Activated naive CD4-positive, alpha-beta T cell treated with anti-CD3 and anti-CD28 coated beads, Interleukin-2, amount 10 ng/mL, durations not matched to agents 7 days and 5 days (primary cell): ENCODE measurements around the gene ZNF724.
A peak's percentile ranks its signal among the peaks of the same experiment; 100 is the strongest.
"Not testable (repeated sequence)": the region's sequence is repeated elsewhere in the genome, so short reads cannot be mapped to it uniquely, and the experiment has no call there.

Experiments used
- CTCF ChIA-PET: fragments of 350-600 bp; sonication (Branson Sonifier 250); formaldehyde crosslinking; loops from one replicate; lab custom pipeline; 2021; ENCODE audit warnings: antibody characterized with exemption; lab: Charles Lee
- DNase-seq: peaks from one replicate; pipeline ENCODE4 v3.0.0-alpha.2; 2020
- H3K27ac Mint-ChIP-seq: one replicate; pipeline ENCODE4 v1.8.0; 2021; ENCODE audit warnings: mild to moderate bottlenecking, moderate library complexity, mixed read lengths
- H3K27me3 Mint-ChIP-seq: one replicate; pipeline ENCODE4 v1.8.0; 2021; ENCODE audit warnings: mild to moderate bottlenecking, mixed read lengths
- H3K36me3 Mint-ChIP-seq: one replicate; pipeline ENCODE4 v1.8.0; 2021; ENCODE audit warnings: mixed read lengths
- H3K4me1 Mint-ChIP-seq: one replicate; pipeline ENCODE4 v1.8.0; 2021; ENCODE audit warnings: mixed read lengths
- H3K4me3 Mint-ChIP-seq: one replicate; pipeline ENCODE4 v1.8.0; 2021; ENCODE audit warnings: mild to moderate bottlenecking, moderate library complexity, mixed read lengths
- H3K9me3 Mint-ChIP-seq: one replicate; pipeline ENCODE4 v1.8.0; 2021; ENCODE audit warnings: mixed read lengths

The ZNF724 gene

DNA sequence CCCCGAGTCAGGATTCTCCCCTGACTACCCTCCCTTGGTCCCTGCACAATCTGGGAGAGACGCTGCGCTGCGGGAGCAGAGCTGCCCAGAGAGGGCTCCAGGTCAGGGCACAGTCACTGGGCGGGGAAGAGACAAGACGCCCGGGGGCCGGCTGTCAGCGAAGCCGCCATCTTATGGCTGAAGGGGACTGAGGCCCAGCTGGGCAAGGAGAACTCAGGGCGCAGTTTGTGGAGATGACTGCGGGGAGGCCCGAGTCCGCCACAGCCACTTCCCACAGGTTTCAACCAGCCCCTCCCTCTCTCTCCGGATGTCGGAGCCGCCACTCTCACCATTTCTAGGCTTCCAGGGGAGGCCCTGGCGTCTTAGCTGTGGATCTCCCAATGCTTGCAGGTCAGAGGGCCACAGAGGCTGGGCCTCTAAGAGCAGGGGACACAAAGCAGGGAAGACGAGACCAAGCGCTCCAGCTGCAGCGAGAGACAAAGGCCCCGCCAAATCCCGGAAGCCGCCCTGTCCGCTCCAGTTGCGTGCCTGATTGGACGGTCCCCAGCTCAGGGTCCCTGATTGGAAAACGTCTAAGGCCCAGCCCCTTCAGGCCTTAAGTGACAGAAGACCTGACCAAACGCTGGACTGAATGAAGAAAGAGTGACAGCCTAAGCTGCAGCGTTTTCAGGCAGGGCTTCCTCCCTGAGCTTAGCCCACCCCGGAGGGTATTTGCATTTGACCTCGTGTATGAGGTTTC is at the start of gene ZNF724:
TSS of gene ZNF724 (minus strand) at position 484 of the 739 bp plus-strand sequence. CDS start at position 332, 152 bp downstream.
- Mint-ChIP-seq H3K36me3 (peaks cover 41% of the 10 kb centered on the region), H3K4me3 (peak within 1 kb of the TSS; percentile 96), H3K27ac (peak within 1 kb of the TSS; percentile 98), H3K4me1 (peaks cover 19% of the 10 kb centered on the region), H3K9me3 (peaks cover 18% of the 10 kb centered on the region), H3K27me3 (no peaks in the 10 kb centered on the region)
- peak; percentile 95 for DNase-seq
- CTCF ChIA-PET: no interaction called here

DNA sequence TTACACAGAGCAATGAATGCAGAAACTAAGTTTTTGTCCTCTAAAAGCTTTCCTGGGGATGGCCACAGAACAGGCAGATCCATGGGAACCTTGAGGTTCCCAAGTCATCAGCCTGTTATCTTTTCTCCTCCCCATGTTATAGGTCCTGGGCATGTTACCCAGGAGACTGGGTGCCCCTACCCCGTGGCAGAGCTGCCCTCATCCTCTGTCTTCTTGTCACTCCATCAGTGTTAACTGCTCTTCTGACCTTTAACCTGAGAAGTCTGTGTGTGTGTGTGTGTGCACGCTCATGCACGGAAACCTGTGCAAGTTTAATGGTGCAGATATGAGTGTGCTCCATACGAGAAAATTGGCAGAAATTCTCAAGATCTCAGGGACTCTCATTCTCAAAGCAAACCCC is 43.9 kb upstream of the ZNF724 start:
- Mint-ChIP-seq H3K27ac (no peak overlapping the region), H3K36me3 (no peaks in the 10 kb centered on the region), H3K9me3 (peaks cover 22% of the 10 kb centered on the region), H3K27me3 (no peaks in the 10 kb centered on the region), H3K4me3 (no peak overlapping the region), H3K4me1 (no peaks in the 10 kb centered on the region)
- CTCF ChIA-PET: no interaction called here
- DNase-seq: no peak

DNA sequence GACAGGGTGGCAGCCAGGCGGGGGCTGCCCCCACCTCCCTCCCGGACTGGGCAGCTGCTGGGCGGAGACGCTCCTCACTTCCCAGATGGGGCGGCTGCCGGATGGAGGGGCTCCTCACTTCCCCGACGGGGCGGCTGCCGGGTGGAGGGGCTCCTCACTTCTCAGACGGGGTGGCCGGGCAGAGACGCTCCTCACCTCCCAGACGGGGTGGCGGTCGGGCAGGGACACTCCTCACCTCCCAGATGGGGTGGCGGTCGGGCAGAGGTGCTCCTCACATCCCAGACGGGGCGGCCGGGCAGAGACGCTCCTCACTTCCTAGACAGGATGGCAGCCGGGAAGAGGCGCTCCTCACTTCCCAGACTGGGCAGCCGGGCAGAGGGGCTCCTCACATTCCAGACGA is 39.8 kb upstream of the ZNF724 start:
- DNase-seq, H3K36me3 Mint-ChIP-seq, CTCF ChIA-PET, H3K27ac Mint-ChIP-seq, H3K4me3 Mint-ChIP-seq, H3K4me1 Mint-ChIP-seq, H3K27me3 Mint-ChIP-seq: not testable (repeated sequence)
- H3K9me3 Mint-ChIP-seq: peaks cover 16% of the 10 kb centered on the region

DNA sequence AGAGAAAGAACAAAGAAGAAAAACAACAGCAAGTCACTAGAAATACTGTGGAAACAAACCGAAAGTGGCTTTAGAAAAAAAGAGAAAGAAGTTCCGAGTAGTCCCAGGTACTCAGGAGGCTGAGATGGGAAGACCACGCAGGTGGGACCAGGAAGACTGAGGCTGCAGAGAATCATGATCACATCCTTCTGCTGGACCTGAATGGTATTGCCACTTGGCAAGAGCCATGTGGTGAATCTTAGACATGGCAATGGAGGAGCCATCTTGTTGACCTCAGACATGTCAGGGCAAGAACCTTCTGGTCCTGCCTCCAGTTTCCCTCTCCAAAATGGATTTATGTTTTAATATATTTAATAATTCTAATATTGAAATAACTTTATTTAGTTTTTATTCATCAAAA is 37.4 kb upstream of the ZNF724 start:
- peaks cover 2% of the 10 kb centered on the region for H3K36me3 Mint-ChIP-seq
- H3K27me3 Mint-ChIP-seq: no peaks in the 10 kb centered on the region
- peaks cover 27% of the 10 kb centered on the region for H3K9me3 Mint-ChIP-seq
- CTCF ChIA-PET: no interaction called here
- H3K27ac Mint-ChIP-seq: no peak overlapping the region
- no peak overlapping the region for H3K4me3 Mint-ChIP-seq
- H3K4me1 Mint-ChIP-seq: peaks cover 7% of the 10 kb centered on the region
- no peak for DNase-seq

DNA sequence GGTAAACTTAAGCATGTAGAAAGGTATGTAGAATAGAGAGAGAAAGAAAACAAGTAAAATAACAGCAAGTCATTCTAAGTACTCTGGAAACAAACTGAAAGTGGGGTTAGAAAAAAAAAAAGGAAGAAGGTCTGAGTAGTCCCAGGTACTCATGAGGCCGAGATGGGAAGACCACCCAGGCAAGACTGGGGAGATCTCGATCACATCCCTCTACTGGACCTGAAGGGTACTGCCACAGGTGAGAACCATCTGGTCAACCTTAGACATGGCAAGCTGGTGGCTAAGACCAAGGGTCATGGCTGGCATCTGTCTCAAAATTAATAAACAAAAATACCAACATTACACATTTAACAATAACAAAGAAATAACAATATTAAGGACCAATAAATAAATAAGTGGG is 36.3 kb upstream of the ZNF724 start:
- Mint-ChIP-seq H3K36me3 (peaks cover 2% of the 10 kb centered on the region), H3K27me3 (no peaks in the 10 kb centered on the region), H3K9me3 (peaks cover 26% of the 10 kb centered on the region), H3K4me3 (no peak overlapping the region), H3K27ac (no peak overlapping the region), H3K4me1 (peaks cover 8% of the 10 kb centered on the region)
- CTCF ChIA-PET: no interaction called here
- no peak for DNase-seq

DNA sequence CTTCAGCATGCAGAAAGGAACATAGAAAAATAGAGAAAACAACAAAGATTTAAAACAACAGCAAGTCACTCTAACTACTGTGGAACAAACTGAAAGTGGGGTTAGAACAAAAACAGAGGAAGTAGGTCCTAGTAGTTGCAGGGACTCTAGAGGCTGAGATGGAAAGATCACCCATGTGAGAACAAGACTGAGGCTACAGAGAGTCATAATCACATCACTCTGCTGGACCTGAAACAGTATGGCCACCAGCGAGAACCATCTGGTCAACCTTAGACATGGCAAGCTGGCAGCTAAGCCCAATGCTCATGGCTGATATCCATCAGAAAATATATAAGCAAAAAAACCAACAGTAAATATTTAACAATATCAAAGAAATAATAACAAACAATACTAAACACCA is 35.8 kb upstream of the ZNF724 start:
- Mint-ChIP-seq H3K4me1 (peaks cover 8% of the 10 kb centered on the region), H3K36me3 (peaks cover 2% of the 10 kb centered on the region), H3K27ac (no peak overlapping the region), H3K4me3 (no peak overlapping the region), H3K9me3 (peaks cover 28% of the 10 kb centered on the region), H3K27me3 (no peaks in the 10 kb centered on the region)
- no peak for DNase-seq
- CTCF ChIA-PET: no interaction called here

DNA sequence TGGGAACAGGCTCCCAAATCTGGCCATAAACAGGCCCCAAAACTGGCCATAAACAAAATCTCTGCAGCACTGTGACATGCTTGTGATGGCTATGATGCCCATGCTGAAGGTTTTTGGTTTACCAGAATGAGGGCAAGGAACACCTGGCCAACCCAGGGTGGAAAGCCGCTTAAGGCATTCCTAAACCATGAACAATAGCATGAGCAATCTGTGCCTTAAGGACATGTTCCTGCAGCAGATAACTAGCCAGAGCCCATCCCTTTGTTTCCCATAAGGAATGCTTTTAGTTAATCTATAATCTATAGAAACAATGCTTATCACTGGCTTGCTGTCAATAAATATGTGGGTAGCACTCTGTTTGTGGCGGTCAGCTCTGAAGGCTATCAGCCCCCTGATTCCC is 35.1 kb upstream of the ZNF724 start:
- CTCF ChIA-PET, DNase-seq, H3K4me3 Mint-ChIP-seq, H3K36me3 Mint-ChIP-seq, H3K27ac Mint-ChIP-seq, H3K27me3 Mint-ChIP-seq, H3K4me1 Mint-ChIP-seq: not testable (repeated sequence)
- H3K9me3 Mint-ChIP-seq: peaks cover 28% of the 10 kb centered on the region

DNA sequence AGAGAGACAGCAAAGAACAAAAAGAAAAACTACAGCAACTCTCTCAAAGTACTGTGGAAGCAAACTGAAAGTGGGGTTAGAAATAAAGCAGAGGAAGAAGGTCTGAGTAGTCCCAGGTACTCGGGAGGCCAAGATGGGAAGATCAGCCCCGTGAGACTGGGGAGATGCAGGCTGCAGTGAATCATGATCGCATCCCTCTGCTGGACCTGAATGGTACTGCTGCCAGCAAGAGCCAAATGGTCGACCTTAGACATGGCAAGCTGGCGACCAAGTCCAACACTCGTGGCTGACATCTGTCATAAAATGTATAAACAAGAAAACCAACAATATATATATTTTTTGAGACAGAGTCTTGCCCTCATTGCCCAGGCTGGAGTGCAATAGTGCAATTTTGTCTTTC is 33.7 kb upstream of the ZNF724 start:
- Mint-ChIP-seq H3K4me1 (peaks cover 8% of the 10 kb centered on the region), H3K9me3 (peaks cover 28% of the 10 kb centered on the region), H3K4me3 (no peak overlapping the region), H3K27me3 (no peaks in the 10 kb centered on the region), H3K27ac (no peak overlapping the region), H3K36me3 (peaks cover 2% of the 10 kb centered on the region)
- peak; percentile 71 for DNase-seq
- CTCF ChIA-PET: no interaction called here

DNA sequence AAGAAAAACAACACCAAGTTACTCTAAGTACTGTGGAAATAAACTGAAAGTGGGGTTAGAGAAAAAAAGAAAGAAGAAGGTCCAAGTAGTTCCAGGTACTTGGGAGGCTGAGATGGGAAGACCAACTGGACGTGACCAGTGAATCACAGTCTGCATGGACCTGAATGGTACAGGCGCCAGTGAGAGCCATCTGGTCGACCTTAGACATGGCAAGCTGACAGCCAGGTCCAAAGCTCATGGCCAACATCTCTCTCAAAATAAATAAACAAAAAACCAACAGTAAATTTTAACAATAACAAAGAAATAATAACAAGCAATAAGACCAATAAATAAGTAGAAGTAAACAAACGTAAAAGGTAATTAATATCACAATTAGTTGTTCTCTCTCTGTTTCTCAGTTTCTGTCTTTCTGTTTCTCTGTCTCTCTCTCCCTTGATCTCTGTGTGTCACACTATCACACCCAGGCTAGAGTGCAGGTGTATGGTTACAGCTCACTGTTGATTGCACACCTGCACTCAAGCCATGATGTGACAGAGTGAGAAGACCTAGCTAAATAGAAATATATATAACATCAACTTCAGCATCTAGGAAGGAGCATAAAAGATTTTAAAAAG is 31.6 kb upstream of the ZNF724 start:
- Mint-ChIP-seq H3K27ac (no peak overlapping the region), H3K4me3 (no peak overlapping the region), H3K36me3 (peaks cover 2% of the 10 kb centered on the region), H3K9me3 (peaks cover 30% of the 10 kb centered on the region), H3K4me1 (peaks cover 8% of the 10 kb centered on the region), H3K27me3 (no peaks in the 10 kb centered on the region)
- no peak for DNase-seq
- CTCF ChIA-PET: no interaction called here

DNA sequence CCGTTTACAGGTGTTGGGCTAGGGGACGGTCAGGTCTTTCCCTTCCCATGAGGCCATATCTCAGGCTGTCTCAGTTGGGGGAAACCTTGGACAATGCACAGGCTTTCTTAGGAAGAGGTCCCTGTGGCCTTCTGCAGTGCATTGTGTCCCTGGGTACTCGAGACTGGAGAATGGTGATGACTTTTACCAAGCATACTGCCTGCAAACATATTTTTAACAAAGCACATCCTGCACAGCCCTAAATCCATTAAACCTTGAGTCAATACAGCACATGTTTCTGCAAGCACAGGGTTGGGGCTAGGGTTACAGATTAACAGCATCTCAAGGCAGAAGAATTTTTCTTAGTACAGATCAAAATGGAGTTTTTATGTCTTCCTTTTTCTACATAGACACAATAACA is 27.9 kb upstream of the ZNF724 start:
- H3K4me3 Mint-ChIP-seq, CTCF ChIA-PET, H3K36me3 Mint-ChIP-seq, DNase-seq, H3K27ac Mint-ChIP-seq, H3K27me3 Mint-ChIP-seq: not testable (repeated sequence)
- Mint-ChIP-seq H3K9me3 (peaks cover 24% of the 10 kb centered on the region), H3K4me1 (peaks cover 16% of the 10 kb centered on the region)

DNA sequence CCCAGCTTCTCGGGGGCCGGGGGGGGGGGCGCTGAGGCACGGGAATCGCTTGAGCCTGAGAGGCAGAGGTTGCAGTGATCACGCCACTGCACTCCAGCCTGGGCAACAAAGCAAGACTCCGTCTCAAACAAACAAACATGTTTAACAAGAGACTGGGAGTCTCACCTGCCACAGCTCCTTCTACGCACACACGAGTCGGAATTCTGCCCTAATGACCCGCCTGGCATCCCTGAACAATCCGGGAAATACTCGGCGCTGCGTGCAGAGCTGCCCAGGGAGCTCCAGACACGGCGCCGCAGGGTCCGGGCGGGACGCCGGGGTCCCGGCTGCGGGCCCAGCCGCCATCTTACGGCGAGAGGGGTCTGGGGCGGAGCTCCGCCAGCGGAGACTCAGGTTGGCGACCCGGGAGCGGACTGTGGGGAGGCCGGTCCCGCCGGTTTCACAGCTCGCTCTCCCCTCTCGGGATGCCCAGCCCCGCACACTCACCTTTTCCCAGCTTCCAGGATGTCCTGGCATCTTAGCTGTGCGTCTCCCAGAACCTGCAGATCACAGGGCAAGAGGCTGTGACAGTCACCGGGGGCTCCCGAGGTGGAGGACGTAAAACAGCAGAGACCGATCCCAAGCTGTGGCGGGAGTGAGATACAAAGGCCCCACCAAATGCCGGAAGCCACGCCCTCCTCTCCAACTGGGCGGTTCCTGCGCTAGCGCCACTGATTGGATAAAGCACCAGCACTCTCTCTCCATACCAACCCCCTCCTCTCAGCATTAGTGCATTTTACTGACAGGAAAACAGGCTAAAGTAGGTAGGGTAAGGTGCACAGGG is 23.6 kb upstream of the ZNF724 start:
- Mint-ChIP-seq H3K27ac (peak overlapping the region; percentile 94), H3K9me3 (peaks cover 23% of the 10 kb centered on the region), H3K36me3 (peaks cover 30% of the 10 kb centered on the region), H3K4me1 (peaks cover 33% of the 10 kb centered on the region), H3K27me3 (no peaks in the 10 kb centered on the region), H3K4me3 (peak overlapping the region; percentile 92)
- DNase-seq: peak; percentile 96
- CTCF ChIA-PET: no interaction called here

DNA sequence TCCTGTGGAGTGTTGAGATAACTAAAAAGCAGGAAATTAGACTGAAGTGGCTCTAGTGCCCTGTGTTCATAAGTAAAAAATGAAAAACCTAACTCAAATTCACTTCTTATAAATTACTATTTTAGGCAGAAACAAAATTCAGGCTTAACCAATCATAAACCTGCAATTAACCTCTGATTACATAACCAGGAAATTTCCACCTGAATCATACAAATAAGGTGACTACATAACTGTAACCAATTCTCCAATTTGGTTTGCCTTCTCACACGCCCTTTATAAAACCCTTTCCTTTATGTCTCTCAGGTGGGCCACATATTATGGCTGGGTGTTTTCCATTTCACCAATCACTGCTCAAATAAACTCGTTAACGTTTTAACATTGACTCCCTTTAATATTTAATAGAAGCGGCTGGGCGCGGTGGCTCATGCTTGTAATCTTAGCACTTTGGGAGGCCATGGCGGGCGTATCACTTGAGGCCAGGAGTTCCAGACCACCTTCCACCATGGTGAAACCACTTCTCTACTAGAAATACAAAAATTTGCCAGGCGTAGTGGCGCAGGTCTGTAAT is 22.9 kb upstream of the ZNF724 start:
- H3K4me3 Mint-ChIP-seq: peak overlapping the region; percentile 92
- no peak for DNase-seq
- peaks cover 33% of the 10 kb centered on the region for H3K36me3 Mint-ChIP-seq
- H3K27me3 Mint-ChIP-seq: no peaks in the 10 kb centered on the region
- peak overlapping the region; percentile 94 for H3K27ac Mint-ChIP-seq
- H3K9me3 Mint-ChIP-seq: peaks cover 23% of the 10 kb centered on the region
- peaks cover 33% of the 10 kb centered on the region for H3K4me1 Mint-ChIP-seq
- CTCF ChIA-PET: no interaction called here

DNA sequence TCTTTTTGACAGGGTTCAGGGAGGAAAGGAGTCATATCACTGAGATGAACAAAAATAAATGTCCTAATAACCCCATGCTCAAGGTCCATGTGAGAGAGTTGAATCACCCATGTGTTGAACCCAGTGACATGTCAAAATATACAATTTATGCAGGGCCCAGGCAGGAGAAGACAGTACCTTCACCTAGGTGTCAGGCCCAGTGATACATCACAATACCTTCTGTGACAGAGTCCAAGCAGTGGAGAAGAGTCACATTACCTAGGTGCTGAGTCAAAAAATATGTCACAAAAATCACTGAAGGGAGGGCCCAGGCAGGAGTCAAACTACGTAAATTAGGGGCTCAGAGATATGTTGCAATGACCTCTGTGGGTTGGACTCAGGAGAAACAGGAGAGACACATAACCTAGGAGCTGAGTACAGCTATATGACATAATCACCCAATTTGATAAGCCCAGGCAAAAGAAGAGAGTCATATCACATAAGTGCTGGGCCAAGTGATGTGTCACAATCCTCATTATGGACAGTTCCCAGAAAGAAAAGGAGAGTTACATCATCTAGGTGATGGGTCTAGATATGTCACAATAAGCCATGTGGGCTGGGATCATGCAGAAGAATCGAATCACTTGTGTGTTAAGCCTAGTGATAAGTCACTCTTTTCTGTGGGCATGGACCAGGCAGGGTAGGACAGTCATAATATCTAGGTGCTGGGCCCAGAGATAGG is 13.8 kb upstream of the ZNF724 start:
- H3K27ac Mint-ChIP-seq: peak overlapping the region; percentile 13
- no peaks in the 10 kb centered on the region for H3K27me3 Mint-ChIP-seq
- peaks cover 77% of the 10 kb centered on the region for H3K36me3 Mint-ChIP-seq
- peaks cover 35% of the 10 kb centered on the region for H3K9me3 Mint-ChIP-seq
- CTCF ChIA-PET: no interaction called here
- no peak overlapping the region for H3K4me3 Mint-ChIP-seq
- no peak for DNase-seq
- H3K4me1 Mint-ChIP-seq: no peaks in the 10 kb centered on the region

DNA sequence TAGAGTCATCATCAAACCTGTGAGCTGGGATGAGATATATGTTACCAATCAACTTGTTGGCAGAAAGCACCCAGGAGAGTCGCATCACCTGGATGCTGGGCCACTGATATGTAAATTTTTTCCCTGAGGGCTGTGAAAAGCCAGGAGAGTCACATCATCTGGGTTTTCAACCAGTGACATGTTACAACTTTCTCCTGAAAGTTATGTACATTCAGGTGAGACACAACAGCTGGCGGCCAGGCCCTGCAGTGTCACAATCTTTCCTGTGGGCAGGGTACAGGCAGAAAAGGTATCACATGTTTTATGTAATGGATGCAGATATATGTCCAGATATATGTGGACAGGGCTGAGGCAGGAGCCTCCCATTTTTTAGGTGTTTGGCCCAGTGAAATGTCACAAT is 13.2 kb upstream of the ZNF724 start:
- DNase-seq: no peak
- Mint-ChIP-seq H3K27me3 (no peaks in the 10 kb centered on the region), H3K9me3 (peaks cover 39% of the 10 kb centered on the region), H3K4me3 (no peak overlapping the region), H3K4me1 (no peaks in the 10 kb centered on the region), H3K27ac (no peak overlapping the region), H3K36me3 (peaks cover 76% of the 10 kb centered on the region)
- CTCF ChIA-PET: no interaction called here
